Left kidney (tissue), 2 donors: ENCODE data around the gene HACD3. TPM values are rescaled to one million over a fixed set of nuclear protein-coding genes. Genes with fewer than 3 reads are reported as not detected.
"Not testable (repeated sequence)": the region's sequence is repeated elsewhere in the genome, so short reads cannot be mapped to it uniquely, and the experiment has no call there.

Source experiments
- DNase-seq: peaks from one replicate; pipeline ENCODE4 v3.0.0-alpha.2; 2013
- polyA plus RNA-seq: library from polyadenylated mRNA; unstranded; fragments of 120-200 nt; gene quantifications from one replicate; pipeline ENCODE4 v1.2.1, GENCODE V29; 2013; ENCODE audit not compliant: insufficient read length

The HACD3 gene
- polyA plus RNA-seq, 1 donor: 188 TPM

- DNase-seq: no peak
These were observed 11.1 kb downstream of the HACD3 start for GRCh38 chr15:65541231-65541820.

GRCh38 chr15:65547841-65548240 is 17.6 kb downstream of the HACD3 start:
- no peak for DNase-seq

- DNase-seq: not testable (repeated sequence)
These were observed 19.0 kb downstream of the HACD3 start for GRCh38 chr15:65549288-65549687.

GRCh38 chr15:65550681-65551098 is 20.4 kb downstream of the HACD3 start:
- DNase-seq: no peak

GRCh38 chr15:65551183-65551582 is 20.9 kb downstream of the HACD3 start:
- no peak for DNase-seq

- DNase-seq: not testable (repeated sequence)
These were observed 22.6 kb downstream of the HACD3 start for GRCh38 chr15:65552851-65553250.

- DNase-seq: no peak
These were observed 23.4 kb downstream of the HACD3 start for GRCh38 chr15:65553691-65554090.

- no peak for DNase-seq
These were observed 26.4 kb downstream of the HACD3 start for GRCh38 chr15:65556622-65557021.

GRCh38 chr15:65558336-65558735 is 28.1 kb downstream of the HACD3 start:
- no peak for DNase-seq

GRCh38 chr15:65558997-65559760 is 28.9 kb downstream of the HACD3 start:
- DNase-seq: no peak

GRCh38 chr15:65559941-65560340 is 29.7 kb downstream of the HACD3 start:
- DNase-seq: no peak

- DNase-seq: peak; percentile 27
These were observed 31.7 kb downstream of the HACD3 start for GRCh38 chr15:65561934-65562333.

GRCh38 chr15:65569728-65570127 is 39.5 kb downstream of the HACD3 start:
- DNase-seq: no peak

- no peak for DNase-seq
These were observed 41.7 kb downstream of the HACD3 start for GRCh38 chr15:65571971-65572370.

- DNase-seq: no peak
These were observed 46.4 kb downstream of the HACD3 start for GRCh38 chr15:65576664-65577063.

GRCh38 chr15:65577129-65577996 is 47.1 kb downstream of the HACD3 start:
- DNase-seq: no peak

- no peak for DNase-seq
These were observed 48.9 kb downstream of the HACD3 start for GRCh38 chr15:65578904-65579728.

GRCh38 chr15:65579762-65580161 is 49.5 kb downstream of the HACD3 start:
- no peak for DNase-seq

- no peak for DNase-seq
These were observed 50.0 kb downstream of the HACD3 start for GRCh38 chr15:65580287-65580686.

- DNase-seq: peak; percentile 27
These were observed 53.4 kb downstream of the HACD3 start for GRCh38 chr15:65583701-65584100.

- DNase-seq: no peak
These were observed 54.0 kb downstream of the HACD3 start for GRCh38 chr15:65584241-65584640.

- no peak for DNase-seq
These were observed 56.8 kb downstream of the HACD3 start for GRCh38 chr15:65587094-65587493.
